ENCODE data around the gene CLIC2. TPM values are rescaled to one million over a fixed set of nuclear protein-coding genes. Genes with fewer than 3 reads are reported as not detected.

Gene CLIC2
- not detected in 2 replicates for total RNA-seq

DNA sequence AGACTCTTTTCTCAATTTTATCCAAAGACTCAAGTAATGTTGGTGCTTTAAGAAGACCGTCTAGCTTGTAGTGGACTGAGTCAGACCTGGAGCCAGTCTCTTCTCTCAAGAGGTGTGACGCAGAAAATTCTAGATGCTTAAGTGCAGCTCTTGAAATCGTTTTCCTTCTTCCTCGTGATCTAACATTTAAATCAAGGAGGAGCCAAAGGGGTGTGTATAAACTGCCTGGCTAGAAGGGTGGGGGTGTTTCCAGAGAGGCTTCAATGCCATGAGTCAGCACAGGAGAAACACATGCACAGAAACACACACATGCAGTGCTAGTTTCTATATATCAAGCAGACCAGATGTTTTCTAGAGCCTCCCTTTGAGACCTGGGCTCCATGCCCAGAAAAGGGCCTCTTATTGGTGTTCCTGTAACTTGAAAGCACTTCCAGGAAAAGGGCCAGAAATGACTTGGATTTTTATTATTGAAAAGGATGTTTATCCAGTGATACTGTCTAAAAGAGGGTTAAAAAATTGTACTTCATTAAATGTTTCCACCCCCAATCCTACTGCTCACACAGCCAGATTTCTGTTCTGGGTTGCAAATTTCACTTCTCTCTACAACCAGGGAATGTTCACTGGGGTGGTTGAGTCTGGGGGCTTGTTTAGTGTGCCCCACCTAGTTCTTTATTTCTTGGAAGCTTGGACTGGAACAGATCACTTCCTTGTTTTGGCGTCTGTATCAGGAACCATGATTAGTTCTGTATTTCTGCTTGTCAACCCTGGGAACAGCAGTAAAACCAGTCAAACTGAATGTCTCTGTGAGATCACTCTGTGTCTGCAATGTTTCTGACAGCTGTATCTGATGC, at the start of gene CLIC2:
TSS of gene CLIC2 (minus strand) at position 129 of the 851 bp plus-strand sequence. CDS start 187 bp downstream, outside the sequence.

DNA sequence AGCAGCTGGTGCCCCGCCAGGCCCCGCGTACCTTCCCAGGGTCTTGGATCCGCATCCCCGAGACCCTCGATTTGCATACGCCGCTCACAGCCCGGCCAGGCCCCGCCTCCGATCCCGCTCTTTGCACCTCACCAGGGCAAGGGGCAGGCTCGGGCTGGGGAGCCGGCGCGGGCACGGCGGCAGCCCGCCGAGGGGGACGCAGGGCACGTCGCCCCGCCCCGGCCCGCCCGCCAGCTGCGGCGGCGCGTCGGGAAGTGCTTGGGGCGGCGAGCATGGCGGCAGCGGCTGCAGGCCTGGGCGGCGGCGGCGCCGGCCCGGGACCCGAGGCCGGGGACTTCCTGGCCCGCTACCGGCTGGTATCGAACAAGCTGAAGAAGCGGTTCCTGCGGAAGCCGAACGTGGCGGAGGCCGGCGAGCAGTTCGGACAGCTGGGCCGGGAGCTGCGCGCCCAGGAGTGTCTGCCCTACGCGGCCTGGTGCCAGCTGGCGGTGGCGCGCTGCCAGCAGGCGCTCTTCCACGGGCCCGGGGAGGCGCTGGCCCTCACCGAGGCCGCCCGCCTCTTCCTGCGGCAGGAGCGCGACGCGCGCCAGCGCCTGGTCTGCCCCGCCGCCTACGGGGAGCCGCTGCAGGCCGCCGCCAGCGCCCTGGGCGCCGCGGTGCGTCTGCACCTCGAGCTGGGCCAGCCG, 47.6 kb upstream of the CLIC2 start, which contains the start of gene F8A2:
TSS of gene F8A2 (plus strand) at position 253 of the 686 bp plus-strand sequence. CDS start at position 273, 20 bp downstream.

DNA sequence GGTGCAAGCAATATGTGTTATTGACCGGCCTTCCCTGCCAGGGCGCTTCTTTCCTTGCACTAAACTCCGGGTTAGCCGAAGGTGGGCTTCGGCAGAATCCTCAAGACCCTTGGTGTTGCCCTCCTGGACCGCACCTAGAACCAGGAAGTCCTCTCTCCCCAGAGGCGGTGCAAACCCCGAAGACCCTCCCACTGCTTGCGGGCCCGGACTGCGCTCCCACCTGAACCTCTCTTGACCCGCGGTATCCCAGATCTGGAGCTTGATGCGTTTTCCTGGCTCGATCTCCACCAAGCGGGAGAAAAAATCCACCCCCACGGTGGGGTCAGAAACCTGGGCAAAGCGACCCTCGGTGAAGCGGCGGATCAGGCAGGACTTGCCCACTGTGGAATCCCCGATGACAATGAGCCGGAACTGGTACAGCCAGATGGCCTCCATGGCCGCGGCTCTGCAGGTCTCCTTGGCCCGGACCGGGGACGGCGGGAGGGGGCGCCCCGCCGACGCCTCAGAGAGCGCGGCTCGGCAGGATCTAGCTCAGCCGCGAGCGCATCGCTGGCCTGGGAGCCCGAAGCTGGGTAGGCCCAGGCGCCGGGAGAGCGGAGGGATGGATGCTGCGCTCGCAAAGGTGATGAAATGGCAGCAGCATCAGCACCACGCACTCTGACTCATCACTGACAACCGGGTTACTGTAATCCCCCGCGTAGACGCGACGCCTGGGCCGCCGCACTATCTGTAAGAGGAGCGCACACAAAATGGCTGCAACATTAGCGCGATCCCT, 70.4 kb downstream of the CLIC2 start, which contains the start of gene RAB39B:
TSS of gene RAB39B (minus strand) at position 638 of the 775 bp plus-strand sequence. CDS start at position 435, 203 bp downstream.

Other genes starting within 250 kb of the CLIC2 start
- gene VBP1, start 118.2 kb downstream of the CLIC2 start, total RNA-seq, result 52.3 and 63.2 TPM in 2 replicates
- not detected in 2 replicates for gene RAB39B, start 70.1 kb downstream of the CLIC2 start, total RNA-seq
- not detected in 2 replicates for gene F8A2, start 47.5 kb upstream of the CLIC2 start, total RNA-seq
- 0.33 and 5.3 TPM in 2 replicates for gene F8A3, start 124.0 kb upstream of the CLIC2 start, total RNA-seq